Liver (tissue), 9 donors: ENCODE results near the gene PRCD. TPM values are rescaled to one million over a fixed set of nuclear protein-coding genes. Genes with fewer than 3 reads are reported as not detected.

ENCODE experiments used
- DNase-seq: peaks from one replicate; pipeline ENCODE4 v3.0.0-alpha.2; 2017; ENCODE audit warnings: low spot score
- H3K27ac ChIP-seq, 2 donors: one replicate each; pipeline ENCODE4 v1.7.0; 2013; ENCODE audit warnings: inconsistent platforms in 2 of 2, low read length in 2 of 2, control low read depth in 1 of 2, low read depth in 1 of 2, mild to moderate bottlenecking in 1 of 2
- H3K27me3 ChIP-seq, 4 donors: one replicate each; pipeline versions ENCODE4 v1.6.1 to v1.7.0; 2013; ENCODE audit warnings: low read length in 3 of 4, inconsistent platforms in 1 of 4, mild to moderate bottlenecking in 1 of 4, moderate library complexity in 1 of 4; ENCODE audit not compliant: control insufficient read depth in 4 of 4, insufficient read depth in 4 of 4
- H3K36me3 ChIP-seq, 4 donors: one replicate each; pipeline versions ENCODE4 v1.6.1 to v1.7.0; 2013; ENCODE audit warnings: low read length in 3 of 4, mild to moderate bottlenecking in 3 of 4, low read depth in 1 of 4, moderate library complexity in 1 of 4; ENCODE audit not compliant: control insufficient read depth in 4 of 4, insufficient read depth in 3 of 4
- H3K4me1 ChIP-seq, 4 donors: one replicate each; pipeline versions ENCODE4 v1.6.1 to v1.7.0; 2013; ENCODE audit warnings: low read length in 3 of 4, mild to moderate bottlenecking in 3 of 4, moderate library complexity in 1 of 4; ENCODE audit not compliant: control insufficient read depth in 4 of 4, insufficient read depth in 4 of 4
- H3K4me3 ChIP-seq, 3 donors: one replicate each; pipeline versions ENCODE4 v1.6.1 to v1.7.0; 2013; ENCODE audit warnings: low read length in 3 of 3, control low read depth in 1 of 3, low read depth in 1 of 3, mild to moderate bottlenecking in 1 of 3
- H3K9ac ChIP-seq, 2 donors: one replicate each; pipeline ENCODE4 v1.7.0; 2013; ENCODE audit warnings: low read length in 2 of 2, mild to moderate bottlenecking in 2 of 2, moderate library complexity in 2 of 2, control low read depth in 1 of 2, low read depth in 1 of 2
- H3K9me3 ChIP-seq, 4 donors: one replicate each; pipeline versions ENCODE4 v1.6.1 to v1.7.0; 2013; ENCODE audit warnings: low read length in 3 of 4; ENCODE audit not compliant: control insufficient read depth in 4 of 4
- EGR1 ChIP-seq, 2 donors: IDR thresholded peaks; 2 replicates each; pipeline ENCODE4 v1.6.1; 2016 to 2018; ENCODE audit warnings: antibody characterized with exemption in 2 of 2, low read depth in 2 of 2
- FOXA1 ChIP-seq: IDR thresholded peaks from 2 replicates; pipeline ENCODE4 v1.6.1; 2016; ENCODE audit warnings: antibody characterized with exemption
- FOXA2 ChIP-seq: IDR thresholded peaks from 2 replicates; pipeline ENCODE4 v1.6.1; 2016; ENCODE audit warnings: antibody characterized with exemption
- GABPA ChIP-seq, 2 donors: IDR thresholded peaks in 1 of 2; conservative IDR thresholded peaks in 1 of 2; 2 replicates each; pipeline ENCODE4 v1.6.1; 2016; ENCODE audit warnings: antibody characterized with exemption in 2 of 2, mild to moderate bottlenecking in 1 of 2, moderate library complexity in 1 of 2
- HNF4A ChIP-seq, 2 donors: conservative IDR thresholded peaks; 2 replicates each; pipeline ENCODE4 v1.6.1; 2016; ENCODE audit warnings: antibody characterized with exemption in 2 of 2, mild to moderate bottlenecking in 2 of 2
- HNF4G ChIP-seq: IDR thresholded peaks from 2 replicates; pipeline ENCODE4 v1.6.1; 2016; ENCODE audit warnings: antibody characterized with exemption
- JUND ChIP-seq, 2 donors: IDR thresholded peaks; 2 replicates each; pipeline ENCODE4 v1.6.1; 2016; ENCODE audit warnings: antibody characterized with exemption in 2 of 2
- NR2F2 ChIP-seq: IDR thresholded peaks from 2 replicates; pipeline ENCODE4 v1.6.1; 2016; ENCODE audit warnings: antibody characterized with exemption
- RAD21 ChIP-seq, 2 donors: IDR thresholded peaks; 2 replicates each; pipeline ENCODE4 v1.6.1; 2016; ENCODE audit warnings: antibody characterized with exemption in 2 of 2, mild to moderate bottlenecking in 2 of 2
- RXRA ChIP-seq, 2 donors: IDR thresholded peaks; 2 replicates each; pipeline ENCODE4 v1.6.1; 2017 to 2018; ENCODE audit warnings: antibody characterized with exemption in 2 of 2, mild to moderate bottlenecking in 1 of 2
- SP1 ChIP-seq: IDR thresholded peaks from 2 replicates; pipeline ENCODE4 v1.6.1; 2018; ENCODE audit warnings: antibody characterized with exemption, mild to moderate bottlenecking
- TAF1 ChIP-seq: conservative IDR thresholded peaks from 2 replicates; pipeline ENCODE4 v1.6.1; 2016; ENCODE audit warnings: antibody characterized with exemption, mild to moderate bottlenecking
- YY1 ChIP-seq: IDR thresholded peaks from 2 replicates; pipeline ENCODE4 v1.6.1; 2016; ENCODE audit warnings: antibody characterized with exemption, mild to moderate bottlenecking
- WGBS: extraction: QIAGEN DNeasy Blood & Tissue Kit; methylation state at CpG from one replicate; pipeline ENCODE4 v1.1.7; 2013; 5-methylcytosine and 5-hydroxymethylcytosine counted together
- polyA plus RNA-seq, 2 donors: library from polyadenylated mRNA; stranded (reverse) in 1 of 2; unstranded in 1 of 2; fragments of 200-250 nt in 1 of 2; fragments of >200 nt in 1 of 2; fragmentation: Nextera tagmentation in 1 of 2; extraction: Ambion mirVana in 1 of 2; gene quantifications; one replicate each; pipeline versions ENCODE4 v1.2.1 to v1.2.3, GENCODE V29; 2013 to 2015
- total RNA-seq, 2 donors: library from RNA; depleted of rRNA; stranded (reverse); fragments of >200 nt; gene quantifications; one replicate each; pipeline ENCODE4 v1.2.3, GENCODE V29; 2014
- TF ChIP-seq, protein P1 (sequence below): IDR thresholded peaks from 2 replicates; pipeline ENCODE4 v1.6.1; 2016; ENCODE audit warnings: antibody characterized with exemption, mild to moderate bottlenecking
- TF ChIP-seq, protein P2 (sequence below): IDR thresholded peaks from 2 replicates; pipeline ENCODE4 v1.6.1; 2016; ENCODE audit warnings: antibody characterized with exemption
- TF ChIP-seq, protein P3 (sequence below): IDR thresholded peaks from 2 replicates; pipeline ENCODE4 v1.6.1; 2016; ENCODE audit warnings: antibody characterized with exemption
- TF ChIP-seq, protein P4 (sequence below): IDR thresholded peaks from 2 replicates; pipeline ENCODE4 v1.6.1; 2016; ENCODE audit warnings: antibody characterized with exemption
- TF ChIP-seq, protein P5 (sequence below): fragments of 150-350 bp; IDR thresholded peaks from 2 replicates; pipeline ENCODE4 v1.5.1; 2017; ENCODE audit warnings: improper control_type of control experiment, low read depth, low read length; ENCODE audit not compliant: missing input control
- donor health status: healthy.
- donor health status: healthy.
- donor health status: healthy.
- donor health status: healthy.
- donor health status: healthy.

PRCD gene
- total and polyA plus RNA-seq, 4 donors = 0.63 to 1.0 (median 0.75) TPM; not detected in 1

DNA sequence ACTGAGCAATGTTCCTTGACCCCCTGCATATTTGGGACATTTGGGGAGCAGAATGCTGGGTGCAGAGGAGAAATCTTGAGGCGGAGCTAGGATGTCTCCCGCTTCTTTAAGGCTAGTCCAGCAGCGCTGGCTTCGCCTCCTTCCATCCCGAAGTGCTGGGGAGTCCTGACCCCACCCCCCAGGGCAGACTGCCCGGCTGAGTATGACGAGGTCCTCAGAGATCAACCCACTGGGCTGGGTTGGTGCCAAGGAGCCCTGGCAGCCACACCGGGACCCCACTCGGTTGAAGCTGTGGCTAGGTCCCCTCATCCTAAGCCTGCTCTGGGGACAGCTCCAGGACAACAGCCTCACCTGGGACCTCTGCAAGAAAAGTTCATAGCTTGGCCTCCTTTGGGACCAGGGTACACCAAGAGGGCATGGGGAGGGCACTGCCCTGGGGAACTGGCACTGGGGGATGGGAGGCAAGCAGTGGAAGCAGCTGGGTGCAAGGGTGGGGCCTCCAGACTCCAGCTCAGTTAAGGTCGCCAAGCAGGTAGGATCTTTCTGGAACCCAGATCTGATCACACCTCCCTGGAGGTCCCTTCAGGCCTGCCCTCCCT, 49.6 kb upstream of the PRCD start:
- Histone ChIP-seq H3K27me3 (no peaks in the 10 kb centered on the region), H3K9ac (no peak overlapping the region), H3K4me3 (no peak overlapping the region), H3K4me1 (peaks cover 0 to 13% (median under 1%) of the 10 kb centered on the region in 4 donors), H3K9me3 (no peaks in the 10 kb centered on the region), H3K27ac (no peak overlapping the region), H3K36me3 (no peaks in the 10 kb centered on the region)
- TF ChIP-seq HNF4A (conservative IDR thresholded peaks at IDR 0.05) (no peak), EGR1 (IDR thresholded peaks at IDR 0.05; ENCODE audit: low read depth in 2 of 2) (no peak), FOXA1 (no peak), GABPA (IDR thresholded peaks at IDR 0.05 in 1 of 2, conservative IDR thresholded peaks at IDR 0.05 in 1 of 2) (no peak), SP1 (no peak), HNF4G (no peak), FOXA2 (no peak), RAD21 (IDR thresholded peaks at IDR 0.05) (no peak), NR2F2 (no peak), RXRA (IDR thresholded peaks at IDR 0.05) (no peak), YY1 (no peak), TAF1 (no peak)
- TF ChIP-seq, protein P1, sequence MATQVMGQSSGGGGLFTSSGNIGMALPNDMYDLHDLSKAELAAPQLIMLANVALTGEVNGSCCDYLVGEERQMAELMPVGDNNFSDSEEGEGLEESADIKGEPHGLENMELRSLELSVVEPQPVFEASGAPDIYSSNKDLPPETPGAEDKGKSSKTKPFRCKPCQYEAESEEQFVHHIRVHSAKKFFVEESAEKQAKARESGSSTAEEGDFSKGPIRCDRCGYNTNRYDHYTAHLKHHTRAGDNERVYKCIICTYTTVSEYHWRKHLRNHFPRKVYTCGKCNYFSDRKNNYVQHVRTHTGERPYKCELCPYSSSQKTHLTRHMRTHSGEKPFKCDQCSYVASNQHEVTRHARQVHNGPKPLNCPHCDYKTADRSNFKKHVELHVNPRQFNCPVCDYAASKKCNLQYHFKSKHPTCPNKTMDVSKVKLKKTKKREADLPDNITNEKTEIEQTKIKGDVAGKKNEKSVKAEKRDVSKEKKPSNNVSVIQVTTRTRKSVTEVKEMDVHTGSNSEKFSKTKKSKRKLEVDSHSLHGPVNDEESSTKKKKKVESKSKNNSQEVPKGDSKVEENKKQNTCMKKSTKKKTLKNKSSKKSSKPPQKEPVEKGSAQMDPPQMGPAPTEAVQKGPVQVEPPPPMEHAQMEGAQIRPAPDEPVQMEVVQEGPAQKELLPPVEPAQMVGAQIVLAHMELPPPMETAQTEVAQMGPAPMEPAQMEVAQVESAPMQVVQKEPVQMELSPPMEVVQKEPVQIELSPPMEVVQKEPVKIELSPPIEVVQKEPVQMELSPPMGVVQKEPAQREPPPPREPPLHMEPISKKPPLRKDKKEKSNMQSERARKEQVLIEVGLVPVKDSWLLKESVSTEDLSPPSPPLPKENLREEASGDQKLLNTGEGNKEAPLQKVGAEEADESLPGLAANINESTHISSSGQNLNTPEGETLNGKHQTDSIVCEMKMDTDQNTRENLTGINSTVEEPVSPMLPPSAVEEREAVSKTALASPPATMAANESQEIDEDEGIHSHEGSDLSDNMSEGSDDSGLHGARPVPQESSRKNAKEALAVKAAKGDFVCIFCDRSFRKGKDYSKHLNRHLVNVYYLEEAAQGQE = no peak
- TF ChIP-seq, protein P2, sequence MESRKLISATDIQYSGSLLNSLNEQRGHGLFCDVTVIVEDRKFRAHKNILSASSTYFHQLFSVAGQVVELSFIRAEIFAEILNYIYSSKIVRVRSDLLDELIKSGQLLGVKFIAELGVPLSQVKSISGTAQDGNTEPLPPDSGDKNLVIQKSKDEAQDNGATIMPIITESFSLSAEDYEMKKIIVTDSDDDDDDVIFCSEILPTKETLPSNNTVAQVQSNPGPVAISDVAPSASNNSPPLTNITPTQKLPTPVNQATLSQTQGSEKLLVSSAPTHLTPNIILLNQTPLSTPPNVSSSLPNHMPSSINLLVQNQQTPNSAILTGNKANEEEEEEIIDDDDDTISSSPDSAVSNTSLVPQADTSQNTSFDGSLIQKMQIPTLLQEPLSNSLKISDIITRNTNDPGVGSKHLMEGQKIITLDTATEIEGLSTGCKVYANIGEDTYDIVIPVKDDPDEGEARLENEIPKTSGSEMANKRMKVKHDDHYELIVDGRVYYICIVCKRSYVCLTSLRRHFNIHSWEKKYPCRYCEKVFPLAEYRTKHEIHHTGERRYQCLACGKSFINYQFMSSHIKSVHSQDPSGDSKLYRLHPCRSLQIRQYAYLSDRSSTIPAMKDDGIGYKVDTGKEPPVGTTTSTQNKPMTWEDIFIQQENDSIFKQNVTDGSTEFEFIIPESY = no peak
- TF ChIP-seq, protein P3, sequence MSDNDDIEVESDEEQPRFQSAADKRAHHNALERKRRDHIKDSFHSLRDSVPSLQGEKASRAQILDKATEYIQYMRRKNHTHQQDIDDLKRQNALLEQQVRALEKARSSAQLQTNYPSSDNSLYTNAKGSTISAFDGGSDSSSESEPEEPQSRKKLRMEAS = no peak
- 86% methylated on average over 10 of the region's 10 CpGs for WGBS
- DNase-seq = no peak

DNA sequence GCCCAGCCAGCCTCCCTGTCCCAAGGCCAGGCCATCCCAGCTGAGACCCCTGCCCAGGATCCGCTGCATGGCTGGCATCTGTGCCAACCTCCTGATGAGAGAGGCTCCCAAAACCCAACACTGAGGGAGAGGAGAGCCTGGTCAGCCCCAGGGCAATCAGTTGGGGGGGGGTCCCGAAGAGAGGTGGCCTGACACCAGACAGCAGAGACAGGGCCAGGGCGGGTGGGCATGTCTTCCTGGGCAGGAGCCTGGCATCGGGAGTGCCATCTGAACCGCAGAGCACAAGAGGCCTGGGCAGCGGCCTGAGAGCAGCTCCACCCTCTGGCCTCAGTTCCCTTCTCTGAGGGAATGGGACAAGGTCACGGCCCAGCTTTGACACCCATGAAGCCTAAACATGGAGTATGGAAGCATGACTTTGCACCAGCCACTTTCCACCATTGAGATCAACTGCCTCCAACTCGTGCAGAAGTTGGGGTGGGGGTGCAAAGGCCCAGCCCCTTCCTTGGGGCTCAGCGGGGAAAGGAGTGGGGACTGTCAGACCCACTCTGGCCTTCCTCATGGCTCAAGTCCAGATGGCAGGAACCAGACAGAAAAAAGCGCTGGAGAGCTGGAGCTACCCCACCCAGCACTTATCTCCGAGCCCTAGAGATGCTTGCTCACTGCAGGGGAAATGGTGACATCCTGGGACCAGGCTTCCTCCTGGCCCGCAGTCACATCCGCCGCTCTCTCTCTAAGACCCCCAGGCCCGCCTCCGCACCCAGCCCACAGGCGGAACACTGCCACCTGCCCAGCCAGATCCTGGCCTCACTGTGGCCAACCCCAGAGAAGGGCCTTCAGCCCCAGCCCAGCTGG, 48.3 kb upstream of the PRCD start:
- DNase-seq = no peak
- H3K9me3 ChIP-seq = no peaks in the 10 kb centered on the region
- no peaks in the 10 kb centered on the region for H3K36me3 ChIP-seq
- H3K27me3 ChIP-seq = no peaks in the 10 kb centered on the region
- TF ChIP-seq, protein P3 = no peak
- TF ChIP-seq SP1 = no peak
- TF ChIP-seq JUND (IDR thresholded peaks at IDR 0.05) = no peak
- no peak for TF ChIP-seq RAD21 (IDR thresholded peaks at IDR 0.05)
- TF ChIP-seq HNF4G = no peak
- TF ChIP-seq, protein P4, sequence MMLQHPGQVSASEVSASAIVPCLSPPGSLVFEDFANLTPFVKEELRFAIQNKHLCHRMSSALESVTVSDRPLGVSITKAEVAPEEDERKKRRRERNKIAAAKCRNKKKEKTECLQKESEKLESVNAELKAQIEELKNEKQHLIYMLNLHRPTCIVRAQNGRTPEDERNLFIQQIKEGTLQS = no peak
- TF ChIP-seq TAF1 = no peak
- no peak for TF ChIP-seq NR2F2
- TF ChIP-seq, protein P2 = no peak
- no peak for TF ChIP-seq RXRA (IDR thresholded peaks at IDR 0.05)
- TF ChIP-seq GABPA (IDR thresholded peaks at IDR 0.05 in 1 of 2, conservative IDR thresholded peaks at IDR 0.05 in 1 of 2) = no peak
- no peak for TF ChIP-seq FOXA1
- TF ChIP-seq, protein P5, sequence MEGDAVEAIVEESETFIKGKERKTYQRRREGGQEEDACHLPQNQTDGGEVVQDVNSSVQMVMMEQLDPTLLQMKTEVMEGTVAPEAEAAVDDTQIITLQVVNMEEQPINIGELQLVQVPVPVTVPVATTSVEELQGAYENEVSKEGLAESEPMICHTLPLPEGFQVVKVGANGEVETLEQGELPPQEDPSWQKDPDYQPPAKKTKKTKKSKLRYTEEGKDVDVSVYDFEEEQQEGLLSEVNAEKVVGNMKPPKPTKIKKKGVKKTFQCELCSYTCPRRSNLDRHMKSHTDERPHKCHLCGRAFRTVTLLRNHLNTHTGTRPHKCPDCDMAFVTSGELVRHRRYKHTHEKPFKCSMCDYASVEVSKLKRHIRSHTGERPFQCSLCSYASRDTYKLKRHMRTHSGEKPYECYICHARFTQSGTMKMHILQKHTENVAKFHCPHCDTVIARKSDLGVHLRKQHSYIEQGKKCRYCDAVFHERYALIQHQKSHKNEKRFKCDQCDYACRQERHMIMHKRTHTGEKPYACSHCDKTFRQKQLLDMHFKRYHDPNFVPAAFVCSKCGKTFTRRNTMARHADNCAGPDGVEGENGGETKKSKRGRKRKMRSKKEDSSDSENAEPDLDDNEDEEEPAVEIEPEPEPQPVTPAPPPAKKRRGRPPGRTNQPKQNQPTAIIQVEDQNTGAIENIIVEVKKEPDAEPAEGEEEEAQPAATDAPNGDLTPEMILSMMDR = no peak
- TF ChIP-seq HNF4A (conservative IDR thresholded peaks at IDR 0.05) = no peak
- TF ChIP-seq YY1 = no peak
- H3K4me3 ChIP-seq = no peak overlapping the region
- 78% methylated on average over 17 of the region's 17 CpGs for WGBS
- no peak overlapping the region for H3K9ac ChIP-seq
- H3K27ac ChIP-seq = peak overlapping the region; percentile 65 to 78
- peaks cover 0 to 13% (median under 1%) of the 10 kb centered on the region in 4 donors for H3K4me1 ChIP-seq
